NCI-H146 (cell line): ENCODE results near the gene MGAT3.
"Not testable (repeated sequence)": the region's sequence is repeated elsewhere in the genome, so short reads cannot be mapped to it uniquely, and the experiment has no call there.

ENCODE experiments used
- DNase-seq: peaks from one replicate; lab custom pipeline; 2025; lab: John Stamatoyannopoulos, UW

MGAT3 gene

DNA sequence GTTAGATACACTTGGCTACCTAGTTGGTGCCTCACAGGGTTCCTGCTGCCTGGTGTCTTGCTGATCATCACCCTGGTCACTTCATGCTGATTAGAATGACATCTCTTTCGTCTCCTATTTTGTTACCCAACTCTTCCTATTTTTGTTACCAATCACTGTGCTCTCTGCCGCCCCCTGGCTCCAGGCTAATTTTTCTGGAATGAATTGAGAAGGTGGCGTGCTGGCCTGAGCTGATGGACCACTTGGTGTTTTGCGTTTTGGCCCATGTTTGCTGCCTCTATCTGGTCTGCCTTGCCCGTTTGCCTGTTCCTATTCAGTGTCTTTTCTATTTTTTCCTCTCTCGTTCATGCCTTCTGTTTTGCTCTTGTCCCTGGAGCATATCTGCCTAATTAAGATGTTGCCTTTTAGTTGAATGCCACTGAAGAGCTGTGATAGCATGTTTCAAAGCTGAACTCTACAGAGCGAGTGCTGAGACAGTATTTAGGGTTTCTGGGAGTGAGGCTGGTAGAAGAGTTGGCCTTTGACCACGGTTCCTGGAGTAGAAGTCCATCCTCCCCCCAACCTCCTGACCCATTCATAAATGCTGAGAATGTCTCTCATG, 57.7 kb downstream of the MGAT3 start:
- DNase-seq: no peak

DNA sequence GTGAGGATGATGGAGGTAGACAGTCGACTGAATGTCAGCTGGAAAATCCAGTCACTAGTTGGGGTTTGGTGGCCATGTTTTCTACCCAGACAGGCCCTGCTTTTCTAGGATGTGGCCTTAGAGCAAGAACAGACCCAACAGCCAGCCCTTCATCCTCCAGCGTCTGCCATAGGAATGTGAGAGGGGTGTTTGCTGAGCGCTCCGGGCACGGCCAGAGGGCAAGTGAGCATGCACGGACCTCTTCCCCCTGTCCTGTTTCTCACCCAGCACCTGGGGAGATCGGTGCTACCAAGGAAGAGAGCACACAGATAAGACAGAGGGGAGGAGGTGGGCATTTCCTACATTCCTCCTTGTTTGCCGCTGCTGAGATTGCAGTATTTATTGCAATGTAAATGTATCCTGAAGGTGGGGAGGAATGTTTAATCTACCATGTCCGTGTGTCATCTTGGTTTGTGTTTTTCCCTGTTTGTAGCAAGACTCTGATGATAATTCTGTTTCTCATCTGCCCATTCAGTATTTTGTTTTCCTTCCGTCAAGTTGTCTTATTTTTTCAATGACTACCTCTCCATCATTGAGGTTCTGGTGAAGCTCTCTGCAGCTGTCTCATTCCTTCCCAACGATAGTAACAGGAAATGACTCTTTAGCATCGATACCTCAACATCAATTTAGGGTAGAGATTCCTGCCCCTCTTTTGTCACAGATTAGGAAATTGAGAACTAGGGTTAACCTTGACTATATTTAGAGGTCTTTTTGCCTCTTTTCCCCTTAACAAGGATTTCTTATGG, 58.6 kb downstream of the MGAT3 start:
- no peak for DNase-seq

DNA sequence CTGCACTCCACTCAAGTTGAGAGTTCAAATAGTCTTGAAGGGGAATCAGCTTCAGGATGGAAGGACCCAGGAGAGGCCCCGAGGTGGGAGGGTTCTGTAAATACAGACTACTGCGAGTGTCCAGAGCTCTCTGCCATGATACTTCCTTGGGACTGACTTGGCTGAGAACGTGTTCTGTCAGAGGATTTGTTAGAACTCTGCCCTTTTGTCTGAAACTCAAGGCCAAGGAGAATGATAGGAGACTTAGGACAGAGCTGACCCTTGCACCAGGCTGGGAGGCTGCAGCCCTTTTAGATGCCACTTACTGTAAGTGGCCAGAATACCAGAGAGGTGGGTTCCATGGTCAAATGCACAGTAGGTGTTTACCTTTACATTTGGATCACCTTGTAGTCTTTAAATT, 60.7 kb downstream of the MGAT3 start:
- DNase-seq: no peak

DNA sequence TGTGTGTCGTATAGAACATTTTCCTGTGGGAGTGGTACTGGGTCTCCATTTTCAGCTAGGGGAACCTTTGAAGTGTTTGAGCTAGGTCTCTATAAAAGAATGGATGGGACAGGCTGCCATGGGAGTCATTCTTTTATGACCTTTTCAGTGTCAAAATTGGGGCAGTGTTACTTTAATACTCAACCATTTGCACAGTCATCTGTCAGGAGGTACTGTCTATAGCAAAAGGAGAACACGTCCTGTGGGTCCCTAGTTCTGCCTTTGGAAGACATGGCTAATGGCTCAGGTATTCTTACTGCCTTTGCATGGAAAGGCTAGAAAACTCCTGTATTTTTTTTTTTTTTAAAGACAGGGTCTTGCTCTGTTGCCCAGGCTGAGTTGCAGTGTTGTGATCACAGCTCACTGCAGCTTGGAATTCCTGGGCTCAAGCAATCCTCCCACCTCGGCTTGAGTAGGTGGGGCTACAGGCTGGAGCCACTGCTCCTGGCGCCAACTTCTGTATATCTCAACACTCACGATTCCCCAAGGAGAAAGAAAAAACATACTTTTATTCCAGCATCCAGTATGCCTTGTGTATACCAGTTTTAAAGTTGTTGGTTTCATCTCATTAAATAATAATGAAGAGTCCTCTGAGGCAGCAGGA, 61.5 kb downstream of the MGAT3 start:
- DNase-seq: no peak

DNA sequence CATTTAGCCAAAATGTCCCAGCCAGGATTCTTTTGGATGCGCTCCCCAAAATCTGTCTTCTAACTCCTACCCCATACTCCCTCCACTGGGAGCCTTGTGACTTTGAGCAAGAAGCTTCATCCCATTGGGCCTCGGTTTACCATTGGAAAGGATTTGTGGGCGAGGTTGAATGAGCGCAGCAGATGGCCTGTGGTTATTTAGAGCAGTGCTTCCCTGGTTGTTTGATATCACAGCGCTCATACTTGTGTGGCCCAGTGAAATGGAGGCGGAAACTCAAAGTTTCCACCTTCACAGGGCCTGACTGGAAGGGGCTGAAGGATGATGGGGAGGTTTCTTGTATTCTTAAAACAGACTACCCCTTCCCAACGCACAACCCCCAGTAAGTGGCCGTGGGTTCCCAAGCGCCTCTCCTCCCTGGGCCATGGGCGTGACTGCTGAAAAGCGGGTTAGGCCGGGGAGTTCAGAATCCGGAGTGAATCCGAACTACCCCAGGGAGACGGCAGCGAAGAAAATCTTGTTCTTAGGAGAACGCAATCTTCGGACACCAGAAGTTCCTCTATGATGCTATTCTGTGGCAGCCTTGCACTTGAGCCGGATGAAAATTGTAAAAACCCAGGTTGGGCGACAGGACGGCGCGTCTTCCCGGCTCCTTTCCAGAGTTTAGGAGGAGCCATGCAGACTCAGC, 62.3 kb downstream of the MGAT3 start:
- DNase-seq: peak; percentile 44

DNA sequence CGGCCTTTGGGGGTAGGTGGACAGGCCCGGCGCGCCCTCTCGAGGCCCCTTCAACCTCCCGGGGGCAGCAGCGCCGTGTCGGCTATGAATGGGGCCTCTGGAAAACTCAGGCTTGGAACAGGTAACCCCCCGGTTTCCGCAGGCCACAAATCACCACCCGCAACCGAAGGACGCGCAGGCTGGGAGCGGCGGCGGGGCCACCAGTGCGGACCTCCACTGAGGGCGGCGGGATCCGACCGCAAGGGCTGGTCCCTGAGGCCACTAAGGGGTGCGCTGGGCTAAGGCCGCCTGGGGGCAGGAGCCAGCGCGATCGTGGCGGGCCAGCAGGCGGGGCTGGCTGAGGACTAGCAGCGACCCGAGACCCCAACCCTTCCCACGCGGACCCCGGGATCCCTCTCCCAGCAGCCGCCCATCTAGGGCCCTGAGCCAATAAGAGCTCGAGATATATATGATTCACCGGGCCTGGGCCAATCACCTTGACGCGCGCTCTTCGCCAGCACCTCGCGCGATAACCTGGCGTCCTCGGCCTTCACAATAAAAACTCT, 62.9 kb downstream of the MGAT3 start:
- peak; percentile 97 for DNase-seq

DNA sequence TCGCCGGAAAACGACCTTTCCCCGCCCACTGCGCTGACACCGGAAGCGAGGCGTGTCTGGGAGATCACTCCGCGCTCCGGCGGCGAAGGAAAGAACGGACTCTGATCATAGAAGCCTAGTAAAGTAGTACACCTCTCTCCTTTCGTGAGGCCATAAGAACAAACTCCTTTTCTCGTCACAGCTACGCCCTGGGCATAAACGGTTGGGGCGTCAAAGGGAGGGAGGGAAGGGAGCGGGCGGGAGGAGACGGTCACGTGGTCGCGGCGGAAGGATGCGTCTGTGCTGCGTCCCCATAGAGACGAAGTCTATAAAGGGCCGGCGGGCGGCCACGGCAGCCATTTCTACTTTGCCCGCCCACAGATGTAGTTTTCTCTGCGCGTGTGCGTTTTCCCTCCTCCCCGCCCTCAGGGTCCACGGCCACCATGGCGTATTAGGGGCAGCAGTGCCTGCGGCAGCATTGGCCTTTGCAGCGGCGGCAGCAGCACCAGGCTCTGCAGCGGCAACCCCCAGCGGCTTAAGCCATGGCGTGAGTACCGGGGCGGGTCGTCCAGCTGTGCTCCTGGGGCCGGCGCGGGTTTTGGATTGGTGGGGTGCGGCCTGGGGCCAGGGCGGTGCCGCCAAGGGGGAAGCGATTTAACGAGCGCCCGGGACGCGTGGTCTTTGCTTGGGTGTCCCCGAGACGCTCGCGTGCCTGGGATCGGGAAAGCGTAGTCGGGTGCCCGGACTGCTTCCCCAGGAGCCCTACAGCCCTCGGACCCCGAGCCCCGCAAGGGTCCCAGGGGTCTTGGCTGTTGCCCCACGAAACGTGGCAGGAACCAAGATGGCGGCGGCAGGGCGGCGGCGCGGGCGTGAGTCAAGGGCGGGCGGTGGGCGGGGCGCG, 63.7 kb downstream of the MGAT3 start, which contains the start of gene ATF4:
ATF4 (plus strand) TSS at position 337 of the 880 bp plus-strand sequence. CDS start 884 bp downstream, outside the sequence.
- peak; percentile 84 for DNase-seq

DNA sequence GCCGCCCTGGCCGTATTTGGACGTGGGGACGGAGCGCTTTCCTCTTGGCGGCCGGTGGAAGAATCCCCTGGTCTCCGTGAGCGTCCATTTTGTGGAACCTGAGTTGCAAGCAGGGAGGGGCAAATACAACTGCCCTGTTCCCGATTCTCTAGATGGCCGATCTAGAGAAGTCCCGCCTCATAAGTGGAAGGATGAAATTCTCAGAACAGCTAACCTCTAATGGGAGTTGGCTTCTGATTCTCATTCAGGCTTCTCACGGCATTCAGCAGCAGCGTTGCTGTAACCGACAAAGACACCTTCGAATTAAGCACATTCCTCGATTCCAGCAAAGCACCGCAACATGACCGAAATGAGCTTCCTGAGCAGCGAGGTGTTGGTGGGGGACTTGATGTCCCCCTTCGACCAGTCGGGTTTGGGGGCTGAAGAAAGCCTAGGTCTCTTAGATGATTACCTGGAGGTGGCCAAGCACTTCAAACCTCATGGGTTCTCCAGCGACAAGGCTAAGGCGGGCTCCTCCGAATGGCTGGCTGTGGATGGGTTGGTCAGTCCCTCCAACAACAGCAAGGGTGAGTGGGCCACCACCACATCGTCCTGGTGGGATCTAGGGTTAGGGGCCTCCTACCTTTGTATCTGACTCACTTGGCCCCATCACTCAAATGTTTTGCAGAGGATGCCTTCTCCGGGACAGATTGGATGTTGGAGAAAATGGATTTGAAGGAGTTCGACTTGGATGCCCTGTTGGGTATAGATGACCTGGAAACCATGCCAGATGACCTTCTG, 64.5 kb downstream of the MGAT3 start:
- DNase-seq: peak; percentile 62

DNA sequence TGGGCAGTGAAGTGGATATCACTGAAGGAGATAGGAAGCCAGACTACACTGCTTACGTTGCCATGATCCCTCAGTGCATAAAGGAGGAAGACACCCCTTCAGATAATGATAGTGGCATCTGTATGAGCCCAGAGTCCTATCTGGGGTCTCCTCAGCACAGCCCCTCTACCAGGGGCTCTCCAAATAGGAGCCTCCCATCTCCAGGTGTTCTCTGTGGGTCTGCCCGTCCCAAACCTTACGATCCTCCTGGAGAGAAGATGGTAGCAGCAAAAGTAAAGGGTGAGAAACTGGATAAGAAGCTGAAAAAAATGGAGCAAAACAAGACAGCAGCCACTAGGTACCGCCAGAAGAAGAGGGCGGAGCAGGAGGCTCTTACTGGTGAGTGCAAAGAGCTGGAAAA, 65.3 kb downstream of the MGAT3 start:
- DNase-seq: not testable (repeated sequence)

DNA sequence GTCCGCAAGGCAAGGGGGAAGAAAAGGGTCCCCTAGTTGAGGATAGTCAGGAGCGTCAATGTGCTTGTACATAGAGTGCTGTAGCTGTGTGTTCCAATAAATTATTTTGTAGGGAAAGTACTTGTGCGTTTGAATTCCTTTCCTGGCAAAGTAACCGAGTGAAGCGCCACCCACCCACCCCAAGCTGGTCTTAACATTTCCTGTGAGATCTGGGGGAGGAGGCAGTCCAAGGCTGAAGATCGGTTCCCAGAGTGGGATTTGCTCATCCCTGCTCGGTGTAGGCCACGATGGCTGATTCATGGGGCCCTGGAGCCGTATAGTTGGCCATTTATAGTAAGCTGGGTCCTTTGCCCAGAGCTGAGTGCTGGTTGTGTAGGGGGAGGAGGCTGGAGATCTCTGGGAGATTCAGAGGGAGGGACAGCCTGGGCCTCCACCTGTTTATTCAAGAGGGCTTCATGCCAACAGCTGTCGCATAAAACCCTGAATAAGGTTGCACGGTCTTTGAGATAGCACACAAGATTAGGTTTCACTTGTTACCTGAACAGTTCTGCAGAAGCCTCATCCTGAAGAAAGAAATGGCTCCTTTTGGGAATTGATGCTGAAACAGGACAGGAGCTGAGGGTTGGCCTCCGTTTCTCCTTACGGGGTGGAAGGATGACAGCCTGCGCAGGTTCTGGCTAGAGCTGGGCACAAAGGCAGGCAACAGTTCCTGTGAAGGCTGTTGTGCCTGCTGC, 65.9 kb downstream of the MGAT3 start:
- DNase-seq: peak; percentile 51

DNA sequence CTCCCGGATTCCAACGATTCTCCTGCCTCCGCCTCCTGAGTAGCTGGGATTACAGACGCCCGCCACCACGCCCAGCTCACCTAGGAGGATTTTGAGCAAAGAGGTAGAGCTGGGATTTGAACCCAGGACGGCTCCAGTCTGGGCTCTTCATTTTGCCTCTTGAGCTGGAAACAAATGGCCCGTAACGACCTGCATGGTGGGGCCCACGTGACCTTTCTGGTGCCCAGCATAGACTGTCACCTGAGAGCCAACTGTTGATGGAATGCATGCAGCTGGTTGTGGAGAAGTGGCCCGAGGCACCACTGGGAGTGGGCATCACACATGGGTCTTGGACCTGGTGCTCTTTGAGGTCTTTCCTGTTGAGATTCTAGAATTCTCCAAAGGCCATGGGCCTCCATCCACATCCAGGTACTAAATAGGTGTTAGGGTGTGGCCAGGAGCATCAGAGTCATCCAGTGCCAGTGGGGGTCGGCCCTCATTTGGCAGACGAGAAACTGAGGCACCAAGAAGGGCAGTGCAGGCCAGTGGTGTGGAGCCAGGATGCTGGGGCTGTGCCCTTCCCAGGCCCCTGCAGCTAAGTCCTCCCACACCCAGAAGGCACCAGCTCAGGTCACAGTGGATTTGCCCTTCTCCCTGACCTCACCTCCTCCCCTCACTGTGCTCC, 67.4 kb downstream of the MGAT3 start:
- DNase-seq: no peak

DNA sequence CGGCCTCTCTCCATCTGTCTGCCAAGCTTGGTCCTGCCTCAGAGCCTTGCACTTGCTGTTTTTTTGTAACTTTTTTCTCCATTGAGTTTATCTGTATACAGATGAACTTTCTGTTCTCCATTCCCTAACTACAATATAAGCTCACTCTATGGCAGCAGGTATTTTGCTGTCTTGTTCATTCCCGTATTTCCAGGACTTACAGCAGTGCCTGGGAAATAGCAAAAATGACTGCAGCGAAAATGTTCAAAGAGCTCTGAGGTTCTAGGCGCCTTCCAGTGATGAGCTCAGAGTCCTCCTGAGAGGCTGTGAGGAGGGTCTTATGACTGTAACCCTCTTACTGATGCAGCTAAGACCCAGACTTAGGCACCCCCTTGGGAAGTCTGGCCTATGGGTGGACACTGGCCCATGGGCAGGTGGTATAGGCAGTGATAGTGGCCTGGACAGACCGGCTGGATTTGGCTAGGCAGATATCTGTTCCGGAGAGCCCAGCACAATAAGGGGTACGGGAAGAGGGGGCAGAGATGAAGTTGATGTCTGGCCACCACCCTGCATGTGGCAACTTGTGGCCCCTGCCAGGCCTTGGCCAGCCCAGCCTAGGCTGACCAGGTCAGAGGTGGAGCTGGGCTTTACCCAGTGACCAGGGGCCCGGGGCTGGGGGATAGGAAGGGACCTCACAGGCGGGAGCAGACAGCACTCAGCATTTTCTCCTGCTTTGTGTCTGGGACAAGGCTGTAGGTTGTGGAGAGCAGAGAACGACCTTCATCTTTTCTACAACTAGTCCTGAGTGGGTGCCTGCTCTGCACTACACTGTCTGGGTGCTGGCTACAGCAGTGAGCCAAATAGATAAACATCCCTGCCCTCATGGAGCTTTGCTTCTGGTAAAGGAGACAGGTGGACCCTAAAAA, 68.2 kb downstream of the MGAT3 start:
- no peak for DNase-seq

DNA sequence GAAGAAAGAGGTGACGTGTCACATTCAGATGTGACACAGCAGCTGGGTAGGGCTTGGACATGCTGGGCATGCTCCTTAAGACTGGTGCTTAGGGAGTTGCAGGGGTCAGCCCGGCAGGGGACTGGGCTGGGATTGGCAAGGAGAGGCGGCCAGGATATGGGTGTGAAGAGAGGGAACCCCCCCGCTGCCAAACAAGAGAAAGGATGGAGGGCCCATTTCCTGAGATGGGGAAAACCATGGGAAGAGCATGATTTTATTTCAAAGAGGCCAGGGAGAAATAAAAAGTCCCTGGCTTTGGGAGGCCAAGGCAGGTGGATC, 68.8 kb downstream of the MGAT3 start:
- no peak for DNase-seq

DNA sequence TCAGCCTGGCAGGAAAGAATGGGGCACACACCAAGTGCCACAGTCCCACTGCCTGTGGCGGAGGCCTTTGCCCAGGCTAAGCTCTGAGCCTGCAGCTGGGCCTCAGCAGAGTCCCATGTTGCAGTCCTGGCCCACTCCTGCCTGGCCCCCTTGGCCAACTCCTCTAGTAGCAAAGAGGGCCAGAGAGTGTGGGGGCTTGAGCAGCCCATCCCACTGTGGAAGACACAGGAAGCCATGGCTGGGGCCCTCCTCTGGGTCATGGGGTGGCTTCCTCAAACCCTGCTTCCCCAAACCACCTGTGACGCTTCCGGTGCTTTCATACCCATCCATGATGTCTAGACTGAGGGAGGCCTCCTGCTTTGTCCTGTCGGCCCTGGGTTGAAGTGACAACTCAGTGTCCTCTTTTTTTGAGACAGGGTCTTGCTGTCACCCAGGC, 69.9 kb downstream of the MGAT3 start:
- DNase-seq: no peak

DNA sequence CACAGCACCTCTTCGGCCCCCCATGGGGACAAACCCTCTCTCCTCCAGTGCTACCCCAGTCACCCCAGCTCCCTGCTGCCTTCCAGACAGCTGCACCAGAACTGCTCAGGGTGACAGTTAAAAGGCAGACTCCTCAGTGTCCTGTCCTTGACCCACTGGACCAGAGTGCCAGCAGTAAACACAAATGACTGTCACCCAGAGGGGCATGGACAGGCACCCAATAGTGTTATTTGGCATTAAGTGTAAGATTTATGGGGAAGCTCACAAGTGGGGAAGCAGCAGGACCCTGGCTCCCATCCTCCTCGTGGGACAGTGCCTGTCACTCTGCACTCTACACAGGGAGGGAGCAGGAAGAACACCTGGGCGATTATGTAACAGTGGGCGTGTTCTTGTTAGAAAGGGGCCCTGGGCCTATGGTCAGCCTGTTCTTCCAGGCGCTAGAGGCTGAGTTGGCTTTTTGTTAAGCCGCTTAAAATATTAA, 70.7 kb downstream of the MGAT3 start:
- DNase-seq: peak; percentile 57

DNA sequence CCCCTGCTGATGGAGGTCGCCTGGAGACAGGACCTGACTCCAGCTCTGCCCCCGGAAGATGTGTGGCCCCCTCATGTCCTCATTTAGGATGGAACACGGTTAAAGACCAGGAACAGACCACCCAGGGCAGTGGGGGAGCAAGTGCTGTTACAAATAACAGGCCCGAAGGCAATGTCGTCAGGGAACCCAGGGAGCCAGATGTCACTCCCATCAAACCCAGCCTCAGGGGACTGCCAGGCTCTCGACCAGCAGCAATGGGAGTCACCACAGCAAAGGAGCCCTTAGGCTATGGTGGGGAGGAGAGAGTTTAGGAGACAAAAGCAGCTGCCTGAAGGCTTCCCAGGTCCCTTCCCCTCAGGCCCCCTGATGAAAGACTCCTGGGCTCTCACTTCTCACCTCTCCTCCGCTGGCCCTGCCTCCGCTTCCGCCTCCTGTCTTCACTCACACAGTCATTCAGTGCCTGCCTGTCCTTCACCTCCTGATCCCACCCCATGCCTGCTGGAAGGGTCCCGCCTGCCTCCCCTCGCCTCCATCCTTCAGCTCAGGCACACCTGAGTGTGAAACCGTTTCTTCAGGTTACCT, 71.4 kb downstream of the MGAT3 start:
- DNase-seq: peak; percentile 82

DNA sequence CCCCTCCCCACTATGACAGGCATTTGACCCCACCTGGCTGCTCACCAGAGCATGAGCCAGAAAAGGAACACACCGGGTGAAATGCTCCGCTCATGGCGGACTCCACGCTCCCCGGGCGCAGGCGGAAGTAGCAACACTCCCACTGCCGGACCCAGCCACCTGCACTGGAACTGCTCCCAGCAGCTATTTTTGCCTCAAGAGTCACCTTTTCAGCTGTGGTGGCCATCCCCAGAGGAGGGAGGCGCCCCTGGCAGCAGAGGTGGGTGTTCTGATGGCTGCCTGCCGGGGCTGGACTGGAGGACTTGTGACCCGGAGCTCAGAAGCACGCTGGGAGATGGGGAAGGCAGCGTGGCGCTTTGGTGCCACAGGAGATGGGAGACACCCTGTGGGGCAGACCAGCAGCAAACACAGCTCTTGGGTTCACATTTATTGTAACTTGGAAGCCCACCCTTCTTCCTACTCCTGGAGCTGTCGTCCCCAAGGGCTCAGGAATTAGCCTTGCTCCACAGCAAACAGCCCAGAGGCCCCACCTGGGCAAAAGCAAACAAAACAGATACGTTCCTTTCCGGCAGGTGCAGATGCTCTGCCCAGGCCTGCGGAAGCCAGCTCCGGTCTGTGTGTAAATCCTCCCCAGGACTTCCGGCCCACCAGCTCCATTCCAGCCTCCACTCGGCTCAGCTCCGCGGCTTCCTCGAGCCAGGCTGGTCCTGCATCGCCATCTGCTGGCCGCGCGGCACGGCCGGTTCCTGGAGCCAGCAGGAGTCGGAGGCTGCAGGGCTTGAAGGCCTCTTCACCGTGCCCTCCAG, 72.1 kb downstream of the MGAT3 start:
- DNase-seq: peak; percentile 97
